GM04504 (cell line): Measurements from ENCODE around the gene NOD2.

ENCODE experiments used
- DNase-seq: peaks from one replicate; pipeline ENCODE4 v3.0.0-alpha.2; 2012; ENCODE audit warnings: low read depth

Gene NOD2

GRCh38 chr16:50670476-50670875, 22.9 kb upstream of the NOD2 start:
- DNase-seq: no peak

GRCh38 chr16:50671644-50672260, 21.7 kb upstream of the NOD2 start:
- DNase-seq: peak; percentile 4

GRCh38 chr16:50673496-50674275, 19.7 kb upstream of the NOD2 start:
- DNase-seq: no peak

- DNase-seq: no peak
Observed at GRCh38 chr16:50674831-50675230, 18.6 kb upstream of the NOD2 start.

- no peak for DNase-seq
Observed at GRCh38 chr16:50675686-50676610, 17.5 kb upstream of the NOD2 start.

GRCh38 chr16:50676684-50677225, 16.7 kb upstream of the NOD2 start:
- DNase-seq: no peak

GRCh38 chr16:50677351-50677750, 16.1 kb upstream of the NOD2 start:
- no peak for DNase-seq

GRCh38 chr16:50678531-50678930, 14.9 kb upstream of the NOD2 start:
- DNase-seq: no peak

GRCh38 chr16:50679266-50679665, 14.1 kb upstream of the NOD2 start:
- DNase-seq: no peak

- DNase-seq: no peak
Observed at GRCh38 chr16:50679676-50680555, 13.5 kb upstream of the NOD2 start.

- no peak for DNase-seq
Observed at GRCh38 chr16:50680556-50680893, 12.9 kb upstream of the NOD2 start.

GRCh38 chr16:50681021-50681885, 12.2 kb upstream of the NOD2 start, which contains the start of gene SNX20:
TSS of gene SNX20 (minus strand) at chr16:50681312. CDS start at chr16:50677526, 3,786 bp downstream.
- DNase-seq: no peak

- DNase-seq: no peak
Observed at GRCh38 chr16:50683689-50684374, 9.6 kb upstream of the NOD2 start.

- DNase-seq: no peak
Observed at GRCh38 chr16:50684823-50685461, 8.5 kb upstream of the NOD2 start.

- no peak for DNase-seq
Observed at GRCh38 chr16:50685462-50686063, 7.8 kb upstream of the NOD2 start.

- no peak for DNase-seq
Observed at GRCh38 chr16:50688083-50688482, 5.3 kb upstream of the NOD2 start.

GRCh38 chr16:50688867-50689266, 4.5 kb upstream of the NOD2 start:
- DNase-seq: no peak

- no peak for DNase-seq
Observed at GRCh38 chr16:50690177-50690576, 3.2 kb upstream of the NOD2 start.

GRCh38 chr16:50692644-50692998, 785 bp upstream of the NOD2 start:
- no peak for DNase-seq
